Osteocyte (in vitro differentiated cells): ENCODE measurements around the gene RCAN2. TPM values are rescaled to one million over a fixed set of nuclear protein-coding genes. Genes with fewer than 3 reads are reported as not detected.

Experiments used
- DNase-seq: peaks from one replicate; pipeline ENCODE4 v3.0.0; 2021; ENCODE audit warnings: mixed read lengths; ENCODE audit not compliant: unreplicated experiment; ENCODE audit errors: extremely low spot score
- H3K27ac Mint-ChIP-seq: one replicate; pipeline ENCODE4 v1.8.0; 2021; ENCODE audit warnings: mild to moderate bottlenecking, mixed read lengths; ENCODE audit not compliant: unreplicated experiment
- H3K27me3 Mint-ChIP-seq: one replicate; pipeline ENCODE4 v1.8.0; 2021; ENCODE audit warnings: mixed read lengths; ENCODE audit not compliant: unreplicated experiment
- H3K36me3 Mint-ChIP-seq: one replicate; pipeline ENCODE4 v1.8.0; 2021; ENCODE audit warnings: mixed read lengths; ENCODE audit not compliant: unreplicated experiment
- H3K4me1 Mint-ChIP-seq: one replicate; pipeline ENCODE4 v1.8.0; 2021; ENCODE audit warnings: mixed read lengths; ENCODE audit not compliant: unreplicated experiment
- H3K4me3 Mint-ChIP-seq: one replicate; pipeline ENCODE4 v1.8.0; 2021; ENCODE audit warnings: mild to moderate bottlenecking, moderate library complexity, mixed read lengths; ENCODE audit not compliant: unreplicated experiment
- H3K9me3 Mint-ChIP-seq: one replicate; pipeline ENCODE4 v1.8.0; 2021; ENCODE audit warnings: mixed read lengths; ENCODE audit not compliant: unreplicated experiment
- CTCF ChIP-seq: fragments of 200-600 bp; sonication (generic); IDR thresholded peaks from 2 replicates; pipeline ENCODE4 v1.5.0; 2021; ENCODE audit warnings: antibody characterized with exemption, mild to moderate bottlenecking, moderate library complexity
- total RNA-seq: library from RNA; stranded (reverse); gene quantifications from 2 replicates; pipeline ENCODE4 v1.2.1, GENCODE V29; 2021

Gene RCAN2
- total RNA-seq, 1 donor from 2014 or later, result 31.3 TPM

- no peak for TF ChIP-seq CTCF
- H3K4me1 Mint-ChIP-seq, result no peaks in the 10 kb centered on the region
- peaks cover 2% of the 10 kb centered on the region for H3K36me3 Mint-ChIP-seq
- no peak overlapping the region for H3K27ac Mint-ChIP-seq
- no peaks in the 10 kb centered on the region for H3K27me3 Mint-ChIP-seq
- no peaks in the 10 kb centered on the region for H3K9me3 Mint-ChIP-seq
- no peak for DNase-seq
- no peak overlapping the region for H3K4me3 Mint-ChIP-seq
These were observed 76.9 kb downstream of the RCAN2 start for GRCh38 chr6:46414398-46414797.

- TF ChIP-seq CTCF, result no peak
- no peaks in the 10 kb centered on the region for H3K9me3 Mint-ChIP-seq
- no peak overlapping the region for H3K4me3 Mint-ChIP-seq
These were observed 78.6 kb downstream of the RCAN2 start for GRCh38 chr6:46412662-46413061.

GRCh38 chr6:46411456-46412197 lies 79.6 kb downstream of the RCAN2 start:
- no peaks in the 10 kb centered on the region for H3K4me1 Mint-ChIP-seq
- no peak overlapping the region for H3K27ac Mint-ChIP-seq
- no peaks in the 10 kb centered on the region for H3K36me3 Mint-ChIP-seq
- TF ChIP-seq CTCF, result no peak
- DNase-seq, result no peak
- no peaks in the 10 kb centered on the region for H3K9me3 Mint-ChIP-seq
- no peak overlapping the region for H3K4me3 Mint-ChIP-seq
- peaks cover 3% of the 10 kb centered on the region for H3K27me3 Mint-ChIP-seq

More at GRCh38 chr6:46412662-46413061, 78.6 kb downstream of the RCAN2 start:
- Mint-ChIP-seq H3K4me1 (no peaks in the 10 kb centered on the region), H3K36me3 (peaks cover 2% of the 10 kb centered on the region), H3K27me3 (no peaks in the 10 kb centered on the region), H3K27ac (no peak overlapping the region)
- no peak for DNase-seq

- TF ChIP-seq CTCF, result peak; percentile 60
- H3K9me3 Mint-ChIP-seq, result no peaks in the 10 kb centered on the region
- peaks cover 3% of the 10 kb centered on the region for H3K27me3 Mint-ChIP-seq
- H3K4me3 Mint-ChIP-seq, result no peak overlapping the region
- H3K36me3 Mint-ChIP-seq, result peaks cover 1% of the 10 kb centered on the region
- no peak overlapping the region for H3K27ac Mint-ChIP-seq
- DNase-seq, result no peak
- no peaks in the 10 kb centered on the region for H3K4me1 Mint-ChIP-seq
These were observed 80.8 kb downstream of the RCAN2 start for GRCh38 chr6:46410334-46410953.

GRCh38 chr6:46407776-46408530 lies 83.3 kb downstream of the RCAN2 start:
- TF ChIP-seq CTCF, result no peak
- DNase-seq, result no peak

More at GRCh38 chr6:46407776-46408530, 83.3 kb downstream of the RCAN2 start:
- H3K27me3 Mint-ChIP-seq, result peaks cover 3% of the 10 kb centered on the region
- H3K27ac Mint-ChIP-seq, result no peak overlapping the region
- no peak overlapping the region for H3K4me3 Mint-ChIP-seq
- no peaks in the 10 kb centered on the region for H3K4me1 Mint-ChIP-seq
- H3K9me3 Mint-ChIP-seq, result no peaks in the 10 kb centered on the region
- peaks cover 1% of the 10 kb centered on the region for H3K36me3 Mint-ChIP-seq
